HepG2 (cell line): ENCODE results near the gene KIAA1328. TPM values are rescaled to one million over a fixed set of nuclear protein-coding genes. Genes with fewer than 3 reads are reported as not detected.

ENCODE experiments used
- ATAC-seq: fragments of 200-7000 bp; cut with Tn5 transposase; 3 replicates; pipeline ENCODE4 v1.9.1; 2020; ENCODE audit warnings: mild to moderate bottlenecking, moderate library complexity
- BruUV-seq: library from RNA; stranded (reverse); fragments of 400-500 nt; replicated peaks from 2 replicates; lab custom pipeline; 2021; lab: Mats Ljungman, UMichigan
- CTCF ChIA-PET: fragments of 300-600 bp; formaldehyde crosslinking; extraction: SDS; loops from one replicate; lab custom pipeline; 2021; ENCODE audit warnings: low total read pairs, inconsistent platforms, low intra/inter-chr PET ratio; lab: Yijun Ruan, JAX
- POLR2A ChIA-PET: fragments of 350-600 bp; sonication (Branson Sonifier 250); formaldehyde crosslinking; loops from one replicate; lab custom pipeline; 2020; ENCODE audit warnings: antibody characterized with exemption, inconsistent platforms; lab: Yijun Ruan, JAX
- DNase-seq: peaks from one replicate; pipeline ENCODE4 v3.0.0-alpha.2; 2015; ENCODE audit warnings: low spot score
- FAIRE-seq: peaks from 3 replicates; lab custom pipeline; 2011; peaks lifted over from hg19 to GRCh38; lab: Jason Lieb, UNC
- H2AFZ ChIP-seq: one replicate; pipeline ENCODE4 v1.6.1; 2011; ENCODE audit warnings: low read length, inconsistent platforms
- H3K27ac ChIP-seq: fragments of 300-600 bp; 3 replicates; pipeline ENCODE4 v1.8.0; 2011; ENCODE audit warnings: mixed run types, mild to moderate bottlenecking, mixed read lengths, low read length, inconsistent platforms; ENCODE audit not compliant: insufficient read depth; ENCODE audit errors: extremely low read length
- H3K27me3 ChIP-seq, 2 experiments: fragments of 200-600 bp in 1 of 2; 2 replicates in 1 of 2; 3 replicates in 1 of 2; pipeline versions ENCODE4 v1.6.0 to v1.8.0; 2011; ENCODE audit warnings: low read length in 2 of 2, mild to moderate bottlenecking in 2 of 2, moderate library complexity in 2 of 2, inconsistent platforms in 1 of 2; ENCODE audit not compliant: insufficient read depth in 2 of 2, control insufficient read depth in 1 of 2
- H3K36me3 ChIP-seq, 2 experiments: fragments of 200-600 bp in 1 of 2; replicated peaks in 1 of 2; 2 replicates in 1 of 2; 3 replicates in 1 of 2; pipeline versions ENCODE4 v1.5.1 to v1.8.0; 2011; ENCODE audit warnings: low read length in 2 of 2, inconsistent platforms in 1 of 2; ENCODE audit not compliant: insufficient read depth in 2 of 2, control insufficient read depth in 1 of 2
- H3K4me1 ChIP-seq: 2 replicates; pipeline ENCODE4 v1.5.1; 2012; ENCODE audit warnings: low read length, inconsistent platforms; ENCODE audit not compliant: insufficient read depth
- H3K4me2 ChIP-seq: 2 replicates; pipeline ENCODE4 v1.6.0; 2011; ENCODE audit warnings: low read depth, low read length, inconsistent platforms
- H3K4me3 ChIP-seq, 3 experiments: fragments of 200-600 bp in 1 of 3; sonication (generic), shearing (Covaris generic) in 1 of 3; replicated peaks in 1 of 3; 2 replicates each; pipeline ENCODE4 v1.5.1; 2011 to 2016; ENCODE audit warnings: low read length in 3 of 3, inconsistent platforms in 2 of 3, low read depth in 2 of 3, mild to moderate bottlenecking in 2 of 3, control low read depth in 1 of 3, mixed read lengths in 1 of 3; ENCODE audit not compliant: insufficient read depth in 1 of 3
- H3K79me2 ChIP-seq: one replicate; pipeline ENCODE4 v1.6.1; 2011; ENCODE audit warnings: low read length, inconsistent platforms; ENCODE audit not compliant: insufficient read depth
- H3K9ac ChIP-seq: 2 replicates; pipeline ENCODE4 v1.6.0; 2011; ENCODE audit warnings: mild to moderate bottlenecking, low read depth, low read length, inconsistent platforms; ENCODE audit not compliant: insufficient read depth
- H3K9me3 ChIP-seq: 2 replicates; pipeline ENCODE4 v1.5.1; 2012; ENCODE audit warnings: mild to moderate bottlenecking, low read length
- H4K20me1 ChIP-seq: 2 replicates; pipeline ENCODE4 v1.6.0; 2011; ENCODE audit warnings: inconsistent platforms, mild to moderate bottlenecking, low read length, moderate library complexity; ENCODE audit not compliant: insufficient read depth
- KDM1A ChIP-seq: IDR thresholded peaks from 2 replicates; pipeline ENCODE4 v1.6.1; 2016; ENCODE audit warnings: missing compliant biosample characterization
- MAFK ChIP-seq, 2 experiments: IDR thresholded peaks in 1 of 2; conservative IDR thresholded peaks in 1 of 2; 2 replicates each; pipeline ENCODE4 v1.6.1; 2011; ENCODE audit warnings: improper control_type of control experiment in 2 of 2, low read length in 2 of 2
- NR2F1 ChIP-seq, 2 experiments: fragments of 450-650 bp in 1 of 2; formaldehyde crosslinking in 1 of 2; IDR thresholded peaks; 2 replicates each; pipeline versions ENCODE4 v1.5.0 to v1.6.1; 2016 to 2020; ENCODE audit warnings: mild to moderate bottlenecking in 1 of 2, missing compliant biosample characterization in 1 of 2, missing genetic modification reagents in 1 of 2, moderate library complexity in 1 of 2
- PHF20 ChIP-seq: sonication (generic); formaldehyde crosslinking; IDR thresholded peaks from 2 replicates; pipeline ENCODE4 v1.5.0; 2020; ENCODE audit warnings: mild to moderate bottlenecking, missing genetic modification reagents
- POLR2A ChIP-seq, 2 experiments: IDR thresholded peaks; 2 replicates each; pipeline ENCODE4 v1.6.1; 2011; ENCODE audit warnings: low read depth in 2 of 2, low read length in 2 of 2, mild to moderate bottlenecking in 1 of 2, moderate library complexity in 1 of 2; ENCODE audit not compliant: insufficient read depth in 1 of 2
- PRMT3 ChIP-seq: sonication (generic); formaldehyde crosslinking; IDR thresholded peaks from 2 replicates; pipeline ENCODE4 v1.8.1; 2022; ENCODE audit warnings: low read depth, mild to moderate bottlenecking, moderate library complexity, missing genetic modification reagents, borderline replicate concordance
- RORA ChIP-seq: sonication (generic); formaldehyde crosslinking; IDR thresholded peaks from 2 replicates; pipeline ENCODE4 v1.5.0; 2020; ENCODE audit warnings: mild to moderate bottlenecking, missing genetic modification reagents, moderate library complexity
- SALL2 ChIP-seq: sonication (generic); formaldehyde crosslinking; IDR thresholded peaks from 2 replicates; pipeline ENCODE4 v1.8.1; 2023; ENCODE audit warnings: mild to moderate bottlenecking, missing genetic modification reagents, inconsistent platforms
- SETDB1 ChIP-seq: sonication (generic); formaldehyde crosslinking; IDR thresholded peaks from 2 replicates; pipeline ENCODE4 v1.5.1; 2020; ENCODE audit warnings: missing genetic modification reagents, mild to moderate bottlenecking, borderline replicate concordance
- ZBTB7A ChIP-seq: sonication (generic); formaldehyde crosslinking; IDR thresholded peaks from 2 replicates; pipeline ENCODE4 v1.8.0; 2022; ENCODE audit warnings: mild to moderate bottlenecking, missing genetic modification reagents
- ZNF121 ChIP-seq: sonication (generic); formaldehyde crosslinking; IDR thresholded peaks from 2 replicates; pipeline ENCODE4 v1.5.0; 2020; ENCODE audit warnings: mild to moderate bottlenecking, missing genetic modification reagents
- ZNF24 ChIP-seq: fragments of 450-650 bp; IDR thresholded peaks from 2 replicates; pipeline ENCODE4 v1.6.1; 2017; ENCODE audit warnings: antibody characterized with exemption, mild to moderate bottlenecking
- ZNF256 ChIP-seq: sonication (generic); formaldehyde crosslinking; conservative IDR thresholded peaks from 2 replicates; pipeline ENCODE4 v1.4.0; 2020; ENCODE audit warnings: missing genetic modification reagents
- ZNF30 ChIP-seq: sonication (generic); formaldehyde crosslinking; IDR thresholded peaks from 2 replicates; pipeline ENCODE4 v1.5.0; 2020; ENCODE audit warnings: mild to moderate bottlenecking, missing genetic modification reagents
- ZNF343 ChIP-seq: sonication (generic); formaldehyde crosslinking; IDR thresholded peaks from 2 replicates; pipeline ENCODE4 v1.4.0; 2020; ENCODE audit warnings: mild to moderate bottlenecking, missing genetic modification reagents
- ZNF501 ChIP-seq: sonication (generic); formaldehyde crosslinking; IDR thresholded peaks from 2 replicates; pipeline ENCODE4 v1.5.1; 2020; ENCODE audit warnings: mild to moderate bottlenecking, moderate library complexity, missing genetic modification reagents
- ZNF737 ChIP-seq: sonication (generic); formaldehyde crosslinking; IDR thresholded peaks from 2 replicates; pipeline ENCODE4 v1.5.0; 2020; ENCODE audit warnings: missing genetic modification reagents, mild to moderate bottlenecking, borderline replicate concordance
- whole genome bisulfite sequencing: methylation state at CpG from one replicate; pipeline ENCODE4 v1.1.6; 2017; ENCODE audit warnings: low lambda C conversion rate; 5-methylcytosine and 5-hydroxymethylcytosine counted together
- in situ Hi-C: cut with HindIII; loops from 2 replicates; pipeline ENCODE4 v1.10.0; 2017; ENCODE audit warnings: low pct_unique_long_range_greater_than_20kb; ENCODE audit not compliant: extremely low pct_ligation_motif_present
- intact Hi-C: fragments of 100-400 bp; cut with micrococcal nuclease; formaldehyde crosslinking; loops from one replicate; pipeline ENCODE4 v1.10.0; 2022; ENCODE audit not compliant: unreplicated experiment
- polyA plus RNA-seq, 8 experiments: library from polyadenylated mRNA; depleted of rRNA in 3 of 8; stranded (reverse) in 7 of 8; unstranded in 1 of 8; fragments of >200 nt; fragmentation: Illumina TruSeq in 4 of 8; extraction: Trizol in 4 of 8; gene quantifications; 2 replicates each; pipeline versions ENCODE4 v1.2.1 to v1.2.3, GENCODE V29; 2011 to 2016; ENCODE audit warnings: low read depth in 4 of 8, missing spikeins in 1 of 8, mixed read lengths in 1 of 8; ENCODE audit not compliant: insufficient read depth in 1 of 8
- total RNA-seq, 5 experiments: library from RNA; depleted of rRNA; stranded (reverse); fragments of >200 nt; fragmentation: Illumina TruSeq; extraction: Trizol; gene quantifications; 2 replicates each; pipeline ENCODE4 v1.2.3, GENCODE V29; 2016; ENCODE audit warnings: low read depth in 1 of 5

Gene KIAA1328
- total and polyA plus RNA-seq, 2 of the 13 experiments (the other 11 are each of a cell fraction or from before 2014, with no cell fraction given), result 4.1 to 6.0 TPM

- TF ChIP-seq NR2F1 (CRISPR knock-in tag; IDR thresholded peaks at IDR 0.05) (no peak), ZNF256 (CRISPR knock-in tag) (no peak), ZNF121 (no peak), ZNF30 (no peak), MAFK (conservative IDR thresholded peaks at IDR 0.05 in 1 of 2, IDR thresholded peaks at IDR 0.05 in 1 of 2; ENCODE audit: low read length in 2 of 2) (no peak), POLR2A (IDR thresholded peaks at IDR 0.05; ENCODE audit: insufficient read depth in 1 of 2, low read depth in 2 of 2, low read length in 2 of 2) (no peak), SETDB1 (CRISPR knock-in tag) (no peak), SALL2 (no peak), ZNF737 (no peak), KDM1A (CRISPR knock-in tag) (no peak), ZNF343 (no peak)
Measured at GRCh38 chr18:37163119-37163518, 334.2 kb downstream of the KIAA1328 start (continued).

- H3K9me3 ChIP-seq, result no peaks in the 10 kb centered on the region
- H3K9ac ChIP-seq, result no peak overlapping the region
- WGBS, result 100% methylated on average over 1 of the region's 1 CpG
- TF ChIP-seq PRMT3 (CRISPR knock-in tag) (no peak), ZNF501 (no peak), PHF20 (CRISPR knock-in tag) (no peak), ZNF24 (no peak), RORA (CRISPR knock-in tag) (no peak), ZBTB7A (no peak)
- ATAC-seq (no peak), DNase-seq (no peak), FAIRE-seq (no peak)
- H2AFZ ChIP-seq, result no peak overlapping the region
- H3K36me3 ChIP-seq, result no peaks in the 10 kb centered on the region
- no peak overlapping the region for H3K4me3 ChIP-seq
- no peaks in the 10 kb centered on the region for H3K27me3 ChIP-seq
- no peak overlapping the region for H3K27ac ChIP-seq
- intact Hi-C loops (no loop called here), in situ Hi-C loops (no loop called here)
- BruUV-seq, result no TSS peak
- H4K20me1 ChIP-seq, result no peaks in the 10 kb centered on the region
- ChIA-PET CTCF (no interaction called here), POLR2A (no interaction called here)
- H3K79me2 ChIP-seq, result no peaks in the 10 kb centered on the region
- no peak overlapping the region for H3K4me2 ChIP-seq
- H3K4me1 ChIP-seq, result no peaks in the 10 kb centered on the region
Measured at GRCh38 chr18:37166491-37166890, 337.6 kb downstream of the KIAA1328 start.
